Measurements from ENCODE around the gene TAF4.

The TAF4 gene

DNA sequence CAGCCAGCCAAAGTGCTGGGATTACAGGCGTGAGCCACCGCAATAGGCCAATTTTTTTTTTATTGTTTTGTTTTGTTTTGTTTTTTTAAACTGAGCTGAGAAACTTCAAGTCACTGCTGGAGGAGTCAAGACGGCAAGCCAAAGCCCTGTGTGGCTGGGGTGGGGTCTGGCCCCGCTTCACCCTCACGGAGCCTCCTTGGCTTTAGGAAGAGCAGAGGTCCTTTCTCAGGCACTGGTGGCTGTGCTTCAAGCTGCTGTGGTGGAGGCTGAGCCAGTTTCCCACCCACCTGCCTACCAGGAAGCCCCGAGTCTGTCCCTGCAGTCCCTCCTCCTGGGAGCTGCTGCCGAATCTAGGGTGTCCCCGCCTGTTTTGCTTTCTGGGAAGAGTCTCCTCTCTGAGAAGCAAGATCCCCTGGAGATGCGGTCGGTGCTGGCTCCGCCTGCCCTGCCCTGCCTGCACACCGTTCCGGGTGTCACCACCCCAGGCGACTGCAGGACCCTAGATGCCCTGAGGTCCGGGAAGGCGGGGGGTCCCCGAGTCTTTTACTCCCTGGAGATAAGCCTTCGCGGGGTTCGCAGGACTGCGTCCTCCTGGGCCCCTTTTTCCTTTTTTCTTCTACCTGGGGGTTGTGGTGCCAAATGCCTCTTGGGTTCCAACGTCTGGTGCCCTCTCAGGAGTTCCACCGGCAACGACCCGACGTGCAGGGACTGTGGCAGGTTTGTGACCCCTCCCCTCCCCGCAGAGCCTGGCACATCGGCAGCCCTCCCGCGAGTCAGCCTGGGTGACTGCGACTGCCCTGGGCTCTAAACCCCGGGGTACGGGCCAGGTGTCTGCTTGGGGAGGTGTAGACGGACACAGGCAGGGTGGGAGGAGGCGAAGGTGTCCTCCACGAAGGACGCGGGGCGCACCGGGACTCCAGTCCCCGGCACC lies 100.7 kb downstream of the TAF4 start:
- DNase-seq (ENCODE audit: low spot score) = no peak

GRCh38 chr20:61963885-61964674 lies 101.6 kb downstream of the TAF4 start:
- no peak for DNase-seq (ENCODE audit: low spot score)

DNA sequence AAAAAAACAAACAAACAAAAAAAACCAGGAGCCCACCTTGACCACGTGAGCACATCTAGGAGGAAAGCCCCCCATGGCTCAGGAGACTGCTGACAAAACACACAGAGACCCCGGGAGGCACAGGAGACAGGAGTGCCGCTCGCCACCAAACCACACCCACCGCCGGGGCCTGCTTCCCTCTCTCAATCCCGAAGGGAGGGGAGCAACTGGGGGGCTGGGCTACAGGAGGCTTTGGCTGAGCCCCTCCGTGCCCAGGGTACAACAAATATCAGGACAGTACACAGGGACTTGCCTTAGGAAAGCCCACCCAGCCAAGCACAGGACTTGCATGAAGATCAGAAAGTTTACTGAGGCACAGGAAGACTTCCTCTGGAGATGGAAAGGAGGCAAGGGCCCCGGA lies 102.5 kb downstream of the TAF4 start:
- no peak for DNase-seq (ENCODE audit: low spot score)

DNA sequence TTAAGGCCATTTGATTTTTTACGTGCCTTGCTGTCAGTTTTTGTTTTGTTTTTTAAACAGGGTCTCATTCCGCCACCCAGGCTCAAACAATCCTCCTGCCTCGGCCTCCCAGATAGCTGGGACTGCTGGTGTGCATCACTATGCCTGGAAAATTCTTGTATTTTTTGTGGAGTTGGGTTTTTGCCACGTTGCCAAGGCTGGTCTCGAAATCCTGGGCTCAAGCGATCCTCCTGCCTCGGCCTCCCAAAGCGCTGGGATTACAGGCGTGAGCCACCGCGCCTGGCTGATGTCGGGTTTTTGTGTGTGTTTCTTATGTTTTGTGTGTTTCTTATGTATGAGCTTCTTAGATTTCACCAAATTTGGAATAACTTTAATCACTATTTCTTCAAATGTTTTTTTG lies 104.8 kb downstream of the TAF4 start:
- no peak for DNase-seq (ENCODE audit: low spot score)

DNA sequence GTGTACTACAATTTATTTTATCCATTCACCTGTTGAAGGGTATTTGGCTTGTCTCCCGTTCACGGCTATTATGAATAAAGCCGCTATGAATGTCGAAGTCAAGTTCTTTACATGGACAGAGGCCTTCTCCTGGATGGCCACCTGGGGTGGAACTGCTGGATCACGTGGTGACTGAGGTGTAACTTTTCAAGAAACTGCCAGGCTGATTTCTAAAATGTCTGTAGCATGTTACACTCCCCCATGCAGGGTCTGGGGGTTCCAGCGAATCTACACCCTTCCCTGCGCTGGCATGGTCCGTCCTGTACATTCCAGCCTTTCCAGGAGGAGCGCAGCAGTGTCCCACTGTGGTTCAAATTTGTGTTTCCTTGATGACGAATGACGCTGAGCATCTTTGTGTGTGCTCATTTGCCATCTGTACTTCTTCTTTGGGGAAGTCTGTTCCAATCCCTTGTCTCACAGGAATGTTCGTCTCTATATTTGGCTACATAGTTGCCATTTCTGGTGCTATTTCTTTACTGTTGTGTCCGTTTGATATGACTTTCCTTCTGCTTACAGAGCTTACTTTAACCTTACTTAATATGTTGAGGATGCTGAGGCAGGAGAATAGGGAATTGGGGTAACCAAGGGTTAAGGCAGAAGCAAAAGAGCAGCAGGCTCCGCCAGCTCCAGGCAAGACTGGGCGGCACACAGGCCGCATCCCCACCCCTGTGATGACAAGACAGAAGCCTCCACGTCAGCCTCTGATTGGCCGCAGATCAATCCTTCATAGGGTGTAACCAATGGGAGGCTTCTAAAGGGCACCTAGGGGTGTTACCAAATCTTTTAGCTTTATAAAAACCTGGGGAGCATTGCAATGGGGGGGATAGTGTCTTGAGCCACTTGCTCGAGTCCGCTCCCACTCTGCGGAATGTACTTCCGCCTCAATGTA lies 106.6 kb downstream of the TAF4 start:
- no peak for DNase-seq (ENCODE audit: low spot score)

GRCh38 chr20:61957961-61958715 lies 107.5 kb downstream of the TAF4 start:
- no peak for DNase-seq (ENCODE audit: low spot score)

- no peak for DNase-seq (ENCODE audit: low spot score)
Observed at GRCh38 chr20:61956396-61957342, 109.0 kb downstream of the TAF4 start.

DNA sequence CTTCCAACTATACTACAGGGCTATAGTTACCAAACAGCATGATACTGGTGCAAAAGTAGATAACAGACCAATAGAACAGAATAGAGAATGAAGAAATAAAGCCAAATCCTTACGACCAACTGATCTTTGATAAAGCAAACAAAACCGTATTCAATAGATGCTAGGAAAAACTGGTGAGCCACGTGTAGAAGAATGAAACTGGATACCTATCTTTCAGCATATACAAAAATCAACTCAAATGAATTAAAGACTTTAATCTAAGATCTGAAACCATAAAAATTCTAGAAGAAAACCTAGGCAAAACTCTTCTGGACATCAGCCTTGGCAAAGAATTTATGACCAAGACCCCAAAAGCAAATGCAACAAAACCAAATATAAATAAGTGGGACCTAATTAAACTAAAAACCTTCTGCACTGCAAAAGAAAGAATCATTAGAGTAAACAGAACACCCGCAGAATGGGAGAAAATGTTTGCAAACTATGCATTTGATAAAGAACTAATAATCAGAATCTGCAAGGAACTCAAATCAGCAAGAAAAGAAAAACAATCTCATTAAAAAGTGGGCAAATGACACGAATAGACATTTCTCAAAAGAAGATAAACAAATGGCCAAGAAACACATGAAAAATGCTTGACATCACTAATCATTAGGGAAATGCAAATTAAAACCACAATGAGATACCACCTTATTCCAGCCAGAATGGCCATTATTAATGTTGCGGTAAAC lies 109.8 kb downstream of the TAF4 start:
- DNase-seq (ENCODE audit: low spot score) = no peak

- no peak for DNase-seq (ENCODE audit: low spot score)
Observed at GRCh38 chr20:61954276-61955021, 111.2 kb downstream of the TAF4 start.

- no peak for DNase-seq (ENCODE audit: low spot score)
Observed at GRCh38 chr20:61953037-61954021, 112.4 kb downstream of the TAF4 start.

DNA sequence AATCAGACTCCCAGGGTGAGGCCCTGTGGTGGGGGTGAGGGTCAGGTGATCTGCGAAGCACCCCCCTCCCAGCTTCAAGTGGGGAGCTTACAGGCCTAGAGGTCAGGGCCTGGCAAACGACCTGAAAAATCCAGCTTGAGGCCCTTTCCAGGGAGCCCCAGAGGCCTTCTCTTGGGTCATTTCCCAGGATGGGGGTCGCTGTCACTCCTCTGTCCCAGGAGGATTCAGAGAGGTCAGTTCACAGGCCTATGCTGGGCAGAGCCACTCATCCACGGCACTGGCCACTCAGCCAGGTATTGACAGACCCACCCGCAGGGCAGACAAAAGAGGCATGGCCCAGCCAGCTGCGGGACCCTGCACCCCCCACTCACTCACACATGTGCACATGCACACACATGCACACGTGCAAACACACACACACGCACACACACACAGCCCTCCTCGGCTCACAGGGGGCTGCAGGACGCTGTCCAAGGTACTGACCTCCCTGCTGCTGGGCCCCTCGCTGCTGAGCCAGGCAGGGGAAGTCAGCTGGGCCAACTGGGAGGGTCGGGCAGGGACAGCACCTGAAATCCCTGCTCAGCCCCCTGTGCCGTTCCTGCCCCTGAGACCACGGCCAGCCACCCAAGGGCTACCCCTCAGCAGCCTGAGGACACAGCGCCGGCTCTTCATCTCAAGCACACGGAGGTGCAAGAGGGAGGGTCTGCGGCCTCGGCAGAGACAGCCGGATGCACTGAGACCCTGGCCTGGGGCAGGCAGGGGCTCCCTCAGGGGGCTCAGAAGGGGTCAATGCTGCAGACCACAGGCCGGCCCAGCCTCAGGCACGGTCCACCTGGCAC lies 113.8 kb downstream of the TAF4 start:
- no peak for DNase-seq (ENCODE audit: low spot score)

DNA sequence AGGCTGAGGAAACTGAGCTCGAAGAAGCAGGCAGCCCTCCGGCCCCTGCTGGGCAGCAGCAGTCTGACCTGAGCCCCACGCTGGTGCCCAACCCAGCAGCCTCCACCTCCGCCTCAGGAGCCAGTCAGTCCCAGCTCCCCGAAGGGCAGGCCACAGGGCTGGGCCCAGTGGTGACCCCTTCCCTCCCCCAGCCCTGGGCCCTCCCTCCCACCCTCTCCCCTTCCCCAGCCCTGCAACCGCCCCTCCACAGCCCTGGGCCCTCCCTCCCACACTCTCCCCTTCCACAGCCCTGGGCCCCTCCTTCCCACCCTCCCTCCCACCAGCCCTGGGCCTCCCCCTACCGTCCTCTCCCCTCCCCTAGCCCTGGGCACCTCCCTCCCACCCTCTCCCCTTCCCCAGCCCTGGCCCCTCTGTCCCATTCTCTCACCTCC lies 115.0 kb downstream of the TAF4 start:
- no peak for DNase-seq (ENCODE audit: low spot score)

- DNase-seq (ENCODE audit: low spot score) = no peak
Observed at GRCh38 chr20:61949714-61950640, 115.7 kb downstream of the TAF4 start.

DNA sequence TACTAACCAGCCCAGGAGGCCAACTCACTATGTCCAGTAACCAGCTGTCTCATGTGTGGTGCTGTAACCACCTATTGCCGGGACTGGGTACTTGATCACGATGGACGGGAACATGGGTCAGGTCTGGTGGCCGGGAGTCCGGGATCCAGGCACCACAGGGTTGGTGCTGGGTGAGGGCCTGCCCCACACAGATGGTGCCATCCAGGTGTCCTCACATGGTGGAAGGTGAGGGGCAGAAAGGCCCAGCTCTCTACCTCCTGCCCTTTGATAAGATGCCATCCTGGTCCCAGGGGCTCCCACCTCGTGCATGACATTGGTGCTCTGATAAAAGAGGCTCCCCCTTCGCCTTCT lies 116.3 kb downstream of the TAF4 start:
- DNase-seq (ENCODE audit: low spot score) = no peak

- DNase-seq (ENCODE audit: low spot score) = no peak
Observed at GRCh38 chr20:61948586-61949362, 116.9 kb downstream of the TAF4 start.

All from hematopoietic multipotent progenitor cell treated with erythropoietin and hydrocortisone succinate and interleukin-3 and kit ligand, for 17 days (in vitro differentiated cells).